Renal cortex interstitium (tissue), 15 donors: ENCODE measurements around the gene SENP7. TPM values are rescaled to one million over a fixed set of nuclear protein-coding genes. Genes with fewer than 3 reads are reported as not detected.
"Not testable (repeated sequence)": the region's sequence is repeated elsewhere in the genome, so short reads cannot be mapped to it uniquely, and the experiment has no call there.

Source experiments
- DNase-seq, 11 donors: peaks; one replicate each; pipeline ENCODE4 v3.0.0-alpha.2; 2013; ENCODE audit warnings: low read depth in 9 of 11, low spot score in 4 of 11; ENCODE audit errors: extremely low read depth in 1 of 11
- long read RNA-seq, 16 experiments: transcript quantifications; one replicate each; lab custom pipeline, GENCODE V29; 2026
- polyA plus RNA-seq, 3 donors: library from polyadenylated mRNA; unstranded; fragments of 120-200 nt; gene quantifications; one replicate each; pipeline ENCODE4 v1.2.1, GENCODE V29; 2013; ENCODE audit not compliant: insufficient read length in 3 of 3

SENP7 gene
- polyA plus RNA-seq, result 10 to 100 TPM; 59.9 to 91.6 (median 74.3) TPM
- long read RNA-seq, donor 1, result 0 reads
- long read RNA-seq, donor 2, partial matches to known transcripts, result 0 of 1 reads
- long read RNA-seq, donor 2, other reads (novel, unspliced or antisense), result 0 of 1 reads
- long read RNA-seq, donor 3, partial matches to known transcripts, result 5 of 6 reads
- long read RNA-seq, donor 3, other reads (novel, unspliced or antisense), result 0 of 6 reads
- long read RNA-seq, donor 4, partial matches to known transcripts, result 0 of 1 reads
- long read RNA-seq, donor 4, other reads (novel, unspliced or antisense), result 0 of 1 reads
- long read RNA-seq, donor 5, result 0 reads
- long read RNA-seq, donor 6, full-length matches to known transcripts, result 4 of 10 reads
- long read RNA-seq, donor 6, partial matches to known transcripts, result 6 of 10 reads
- long read RNA-seq, donor 6, other reads (novel, unspliced or antisense), result 0 of 10 reads
- long read RNA-seq, donor 7, full-length matches to known transcripts, result 3 of 10 reads
- long read RNA-seq, donor 7, partial matches to known transcripts, result 7 of 10 reads
- long read RNA-seq, donor 7, other reads (novel, unspliced or antisense), result 0 of 10 reads
- long read RNA-seq, donor 8, full-length matches to known transcripts, result 4 of 24 reads
- long read RNA-seq, donor 8, partial matches to known transcripts, result 20 of 24 reads
- long read RNA-seq, donor 8, other reads (novel, unspliced or antisense), result 0 of 24 reads
- long read RNA-seq, donor 9, full-length matches to known transcripts, result 3 of 3 reads
- long read RNA-seq, donor 9, partial matches to known transcripts, result 0 of 3 reads
- long read RNA-seq, donor 9, other reads (novel, unspliced or antisense), result 0 of 3 reads
- long read RNA-seq, donor 10, result 0 reads
- long read RNA-seq, donor 11, full-length matches to known transcripts, result 5 of 5 reads
- long read RNA-seq, donor 11, partial matches to known transcripts, result 0 of 5 reads
- long read RNA-seq, donor 11, other reads (novel, unspliced or antisense), result 0 of 5 reads
- long read RNA-seq, donor 12, full-length matches to known transcripts, result 1 of 1 reads
- long read RNA-seq, donor 12, partial matches to known transcripts, result 0 of 1 reads
- long read RNA-seq, donor 12, other reads (novel, unspliced or antisense), result 0 of 1 reads
- long read RNA-seq, donor 13, full-length matches to known transcripts, result 3 of 9 reads
- long read RNA-seq, donor 13, partial matches to known transcripts, result 6 of 9 reads
- long read RNA-seq, donor 13, other reads (novel, unspliced or antisense), result 0 of 9 reads
- long read RNA-seq, donor 14, full-length matches to known transcripts, result 2 of 2 reads
- long read RNA-seq, donor 14, partial matches to known transcripts, result 0 of 2 reads
- long read RNA-seq, donor 14, other reads (novel, unspliced or antisense), result 0 of 2 reads
- long read RNA-seq, donor 15, result 0 reads
- long read RNA-seq, donor 16, full-length matches to known transcripts, result 2 of 28 reads
- long read RNA-seq, donor 16, partial matches to known transcripts, result 26 of 28 reads
- long read RNA-seq, donor 16, other reads (novel, unspliced or antisense), result 0 of 28 reads

DNA sequence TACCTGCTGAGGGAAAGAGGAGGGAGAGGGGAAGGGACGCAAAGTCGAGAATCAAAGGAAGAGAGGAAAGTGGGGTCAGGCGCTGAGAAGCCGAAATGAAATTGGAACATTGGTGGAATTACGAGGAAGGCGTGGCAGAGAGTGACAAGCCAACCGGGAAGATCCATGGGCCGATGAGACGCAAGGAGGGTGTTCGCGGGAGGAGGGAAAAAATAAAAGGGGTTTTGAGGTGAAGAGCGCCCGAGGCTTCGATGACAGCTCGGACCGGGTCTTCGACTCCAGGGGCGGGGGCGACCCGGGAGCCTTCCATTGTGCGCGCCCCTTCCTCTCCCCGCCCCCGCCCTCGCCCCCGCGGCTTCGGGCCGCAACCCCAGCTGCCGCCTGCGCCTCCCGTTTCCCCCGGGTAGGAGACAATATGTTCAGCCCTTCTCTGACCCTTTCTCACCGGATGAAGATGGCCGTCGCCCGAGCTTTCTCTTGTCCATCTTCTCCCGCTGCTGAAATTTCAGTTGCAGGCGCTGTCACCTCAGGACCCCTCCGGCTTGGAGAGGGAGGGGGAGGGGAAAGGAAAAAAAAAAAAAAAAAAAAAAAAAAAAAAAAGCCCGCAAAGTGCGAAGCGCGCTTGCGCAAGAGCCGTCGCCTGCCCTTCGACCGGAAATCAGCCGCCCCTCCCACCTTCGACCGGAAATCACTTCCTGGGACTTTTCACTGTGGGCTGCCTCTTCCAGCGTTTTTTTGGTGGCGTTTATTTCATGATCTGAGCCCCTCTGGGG is at the start of gene SENP7:
Gene SENP7, minus strand, starts transcription at position 567 of the 773 bp plus-strand sequence. Its CDS starts 82 bp downstream, at position 485.
- DNase-seq, result peak; percentile 70 to 85 (median 80)

DNA sequence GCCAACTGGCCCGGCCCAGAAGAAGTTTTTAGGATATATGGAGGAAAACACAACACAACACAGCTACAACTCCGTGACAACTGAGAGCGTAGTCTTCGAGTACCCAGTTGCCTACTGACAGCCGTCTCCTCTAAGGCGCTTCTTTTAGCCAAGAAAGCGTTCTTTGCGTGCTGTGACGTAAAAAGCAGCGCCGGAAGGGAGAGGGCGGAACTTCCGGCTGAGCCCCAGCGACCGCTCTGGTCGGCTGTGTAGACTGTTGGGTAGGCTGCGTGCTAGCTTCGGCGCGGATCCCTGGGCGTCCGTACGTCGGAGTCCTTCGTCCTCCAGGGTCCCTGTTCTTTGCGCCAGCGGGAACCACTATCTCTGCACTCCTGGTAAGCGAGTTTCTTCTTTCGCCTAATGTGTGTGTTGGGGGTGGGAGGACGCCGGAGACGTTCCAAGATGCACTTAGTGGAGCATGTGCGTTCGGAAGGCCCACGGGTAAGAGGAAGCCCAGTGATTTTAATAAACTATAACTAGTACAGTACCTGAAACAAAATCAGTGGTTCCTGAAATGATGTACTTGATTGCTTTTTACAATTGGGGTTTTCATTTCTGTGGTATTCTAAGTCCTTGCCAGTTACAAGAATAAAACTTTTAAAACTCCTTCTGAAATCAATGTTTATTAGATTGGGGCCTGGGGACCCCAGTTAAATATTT is 48.8 kb upstream of the SENP7 start, which contains the start of gene TRMT10C:
Gene TRMT10C, plus strand, starts transcription at position 239 of the 699 bp plus-strand sequence. CDS start 2,914 bp downstream, outside the sequence.
- DNase-seq, result peak; percentile 84 to 93 (median 89)

DNA sequence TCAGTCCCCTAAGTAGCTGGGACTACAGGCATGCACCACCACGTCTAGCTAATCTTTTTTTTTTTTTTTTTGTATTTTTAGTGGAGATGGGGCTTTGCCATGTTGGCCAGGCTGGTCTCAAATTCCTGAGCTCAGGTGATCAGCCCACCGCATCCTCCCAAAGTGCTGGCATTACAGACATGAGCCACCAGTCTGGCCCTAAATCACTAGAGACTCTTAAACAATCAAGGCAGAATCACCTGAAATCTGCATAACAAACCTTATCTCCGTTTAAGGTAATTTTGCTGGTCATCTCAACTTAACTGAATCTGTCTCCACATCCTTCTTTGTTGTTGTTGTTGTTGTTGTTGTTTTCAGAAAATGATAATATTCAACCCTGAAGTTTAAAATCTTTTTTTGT is 43.1 kb upstream of the SENP7 start:
- DNase-seq, result no peak

- DNase-seq, result not testable (repeated sequence)
These were observed 40.4 kb upstream of the SENP7 start for GRCh38 chr3:101553381-101553780.

DNA sequence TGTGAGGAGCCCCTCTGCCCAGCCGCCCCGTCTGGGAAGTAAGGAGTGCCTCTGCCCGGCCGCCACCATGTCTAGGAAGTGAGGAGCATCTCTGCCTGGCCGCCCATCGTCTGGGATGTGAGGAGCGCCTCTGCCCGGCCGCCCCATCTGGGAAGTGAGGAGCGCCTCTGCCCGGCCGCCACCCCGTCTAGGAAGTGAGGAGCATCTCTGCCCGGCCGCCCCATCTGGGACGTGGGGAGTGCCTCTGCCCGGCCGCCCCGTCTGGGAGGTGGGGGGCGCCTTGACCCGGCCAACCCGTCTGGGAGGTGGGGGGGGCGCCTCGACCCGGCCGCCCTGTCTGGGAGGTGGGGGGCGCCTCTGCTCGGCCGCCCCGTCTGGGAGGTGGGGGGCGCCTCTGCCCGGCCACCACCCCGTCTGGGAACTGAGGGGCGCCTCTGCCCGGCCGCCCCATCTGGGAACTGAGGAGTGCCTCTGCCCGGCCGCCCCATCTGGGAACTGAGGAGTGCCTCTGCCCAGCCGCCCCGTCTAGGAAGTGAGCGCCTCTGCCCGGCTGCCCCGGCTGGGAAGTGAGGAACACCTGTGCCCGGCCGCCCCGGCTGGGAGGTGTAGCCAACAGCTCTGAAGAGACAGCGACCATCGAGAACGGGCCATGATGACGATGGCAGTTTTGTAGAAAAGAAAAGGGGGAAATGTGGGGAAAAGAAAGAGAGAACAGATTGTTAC is 38.5 kb upstream of the SENP7 start:
- not testable (repeated sequence) for DNase-seq

- DNase-seq, result no peak
These were observed 36.5 kb upstream of the SENP7 start for GRCh38 chr3:101549473-101549872.

DNA sequence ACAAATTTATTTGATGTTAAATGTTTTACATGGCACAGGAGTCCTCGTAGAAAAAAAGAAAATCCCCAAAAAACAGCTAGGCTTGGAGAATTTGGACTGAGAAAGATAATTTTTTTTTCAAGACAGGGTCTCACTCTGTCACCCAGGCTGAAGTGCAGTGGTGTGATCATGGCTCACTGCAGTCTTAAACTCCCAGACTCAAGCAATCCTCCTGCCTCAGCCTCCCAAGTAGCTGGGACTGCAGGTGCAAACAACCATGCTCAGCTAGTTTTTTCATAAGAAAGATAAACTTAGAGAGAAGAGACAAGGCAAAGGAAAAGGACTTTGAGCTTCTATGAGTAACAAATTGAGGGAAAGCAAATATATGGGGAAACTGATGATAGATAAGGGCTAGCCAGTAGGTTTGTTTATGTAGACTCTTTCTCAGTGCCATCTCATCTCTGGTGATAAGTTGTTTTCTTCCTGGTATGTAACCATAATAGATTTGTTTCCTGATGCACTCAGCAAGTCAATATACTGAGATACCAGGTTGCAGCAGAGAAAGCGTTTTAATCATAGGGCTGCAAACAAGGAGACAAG is 35.6 kb upstream of the SENP7 start:
- DNase-seq, result no peak

GRCh38 chr3:101544161-101544850 is 31.3 kb upstream of the SENP7 start:
- no peak for DNase-seq

DNA sequence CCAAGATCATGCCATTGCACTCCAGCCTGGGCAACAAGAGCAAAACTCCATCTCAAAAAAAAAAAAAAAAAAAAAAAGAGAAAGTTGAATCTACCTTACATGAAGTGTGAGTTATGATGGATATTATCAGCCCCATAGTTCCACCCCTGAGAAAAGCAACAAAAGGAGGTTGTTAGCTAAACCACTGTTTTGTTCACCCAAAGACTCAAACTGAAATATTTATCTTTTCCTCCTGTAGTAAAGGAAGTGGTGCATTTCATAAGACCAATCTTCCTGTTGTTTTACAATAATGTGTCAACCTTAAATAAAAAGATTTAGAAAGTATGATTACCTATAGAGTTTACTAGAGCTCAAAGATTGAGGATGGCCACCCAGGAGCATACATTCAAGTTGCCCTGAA is 29.9 kb upstream of the SENP7 start:
- DNase-seq, result no peak

DNA sequence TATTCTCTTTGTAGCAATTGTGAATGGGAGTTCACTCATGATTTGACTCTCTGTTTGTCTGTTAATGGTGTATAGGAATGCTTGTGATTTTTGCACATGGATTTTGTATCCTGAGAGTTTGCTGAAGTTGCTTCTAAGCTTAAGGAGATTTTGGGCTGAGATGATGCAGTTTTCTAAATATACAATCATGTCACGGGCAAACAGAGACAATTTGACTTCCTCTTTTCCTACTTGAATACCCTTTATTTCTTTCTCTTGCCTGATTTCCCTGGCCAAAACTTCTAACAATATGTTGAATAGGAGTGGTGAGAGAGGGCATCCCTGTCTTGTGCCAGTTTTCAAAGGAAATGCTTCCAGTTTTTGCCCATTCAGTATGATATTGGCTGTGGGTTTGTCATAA is 23.9 kb upstream of the SENP7 start:
- not testable (repeated sequence) for DNase-seq

- DNase-seq, result no peak
These were observed 23.3 kb upstream of the SENP7 start for GRCh38 chr3:101536266-101536665.

DNA sequence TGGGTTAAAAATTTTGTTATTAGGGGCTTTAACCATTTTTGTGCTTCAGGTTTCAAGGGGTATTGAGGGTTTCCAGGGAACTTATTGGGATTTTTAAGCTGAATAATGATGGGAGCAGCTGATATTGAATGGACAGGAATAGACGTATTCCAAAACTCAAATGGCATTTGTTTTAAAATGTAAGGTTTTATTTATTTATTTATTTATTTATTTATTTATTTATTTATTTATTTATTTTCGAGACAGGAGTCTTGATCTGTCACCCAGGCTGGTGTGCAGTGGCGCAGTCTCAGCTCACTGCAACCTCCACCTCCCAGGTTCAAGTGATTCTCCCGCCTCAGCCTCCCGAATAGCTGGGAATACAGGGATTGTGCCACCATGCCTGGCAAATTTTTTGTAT is 22.2 kb upstream of the SENP7 start:
- no peak for DNase-seq

DNA sequence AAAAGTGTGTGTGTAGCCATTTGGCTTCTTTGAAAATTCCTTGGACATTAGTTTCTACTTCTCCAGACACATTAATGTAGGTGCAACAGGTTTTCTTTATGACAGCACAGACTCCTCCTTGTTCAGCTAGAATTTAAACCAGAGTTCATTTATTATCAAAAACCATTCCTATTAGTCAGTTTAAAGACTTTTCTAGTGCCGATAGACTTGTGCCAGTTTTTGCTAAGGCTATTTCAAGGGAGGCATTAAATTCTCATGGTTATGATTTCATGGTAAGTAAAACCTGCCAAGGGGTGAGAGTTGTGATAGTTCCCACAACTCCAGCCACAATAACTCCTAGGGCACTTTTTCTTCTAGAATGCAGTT is 20.6 kb upstream of the SENP7 start:
- no peak for DNase-seq

DNA sequence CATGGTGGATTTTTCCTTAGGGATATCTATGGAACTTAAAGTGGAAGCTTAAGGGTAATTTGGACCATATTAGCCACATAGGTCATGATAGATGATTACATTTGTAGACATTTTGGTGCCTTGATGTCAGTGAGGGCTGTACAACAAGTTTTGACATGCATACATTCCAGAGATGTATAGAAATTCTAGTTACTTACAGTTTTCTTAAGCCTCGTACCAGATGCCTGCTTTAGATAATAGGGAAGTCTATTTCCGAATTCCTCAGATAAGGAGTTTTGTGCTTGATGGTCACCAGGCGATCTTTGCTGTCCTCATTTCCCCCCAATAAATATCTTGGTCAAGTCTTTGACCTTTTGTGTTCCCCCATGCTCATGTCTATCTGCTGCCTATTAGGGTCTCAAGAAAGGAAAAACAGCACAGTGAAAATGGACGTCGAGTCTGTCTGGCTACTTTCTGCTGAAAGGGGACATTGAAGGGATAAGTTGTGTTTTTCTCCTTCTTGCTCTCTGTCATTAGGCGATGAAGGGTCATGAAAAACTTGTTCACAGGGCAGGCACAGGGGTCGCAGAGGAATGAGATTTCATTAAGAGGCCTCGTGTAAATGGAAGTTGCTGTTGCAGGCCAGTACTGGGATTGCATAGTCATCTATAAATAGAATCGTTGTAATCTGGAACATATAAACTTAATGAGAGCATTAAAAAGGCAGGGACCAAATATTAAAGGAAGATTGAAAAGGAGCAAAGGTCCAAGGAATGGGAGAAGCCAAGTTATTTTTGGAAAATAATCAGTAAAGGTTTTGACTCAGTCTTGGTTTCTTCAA is 20.0 kb upstream of the SENP7 start:
- DNase-seq, result no peak
